ENCODE results near the gene CCDC197. TPM values are rescaled to one million over a fixed set of nuclear protein-coding genes. Genes with fewer than 3 reads are reported as not detected.

The CCDC197 gene
- total and polyA plus RNA-seq, 7 donors = not detected

- H3K4me3 ChIP-seq = no peak overlapping the region
- TF ChIP-seq POLR2AphosphoS5 (IDR thresholded peaks at IDR 0.05) (no peak), CTCF (IDR thresholded peaks at IDR 0.05) (no peak), EP300 (IDR thresholded peaks at IDR 0.05) (no peak), POLR2A (IDR thresholded peaks at IDR 0.05) (no peak)
- no peaks in the 10 kb centered on the region for H3K9me3 ChIP-seq
- H3K36me3 ChIP-seq = peaks cover 15 to 65% (median 32%) of the 10 kb centered on the region in 4 donors
- intact Hi-C loops (cut with DNase I) = no loop called here
- peaks cover 0 to 61% (median 54%) of the 10 kb centered on the region in 4 donors for H3K4me1 ChIP-seq
- no peak for DNase-seq
- H3K27ac ChIP-seq = peak overlapping the region; percentile 77 to 92 (median 80)
- 59 to 82% methylated on average over 3 of the region's 3 CpGs for WGBS, 2 donors
- H3K27me3 ChIP-seq = no peaks in the 10 kb centered on the region
Observed at GRCh38 chr14:93952829-93953228, 44.3 kb upstream of the CCDC197 start.

- Histone ChIP-seq H3K36me3 (peaks cover 15 to 62% (median 32%) of the 10 kb centered on the region in 4 donors), H3K27ac (peak overlapping the region; percentile 77 to 92 (median 80)), H3K9me3 (no peaks in the 10 kb centered on the region), H3K27me3 (no peaks in the 10 kb centered on the region), H3K4me3 (no peak overlapping the region), H3K4me1 (peaks cover 0 to 65% (median 58%) of the 10 kb centered on the region in 4 donors)
- no peak for TF ChIP-seq EP300 (IDR thresholded peaks at IDR 0.05)
- peak in 3 of 4 experiments; percentile 21 to 29 (median 29) for TF ChIP-seq CTCF (IDR thresholded peaks at IDR 0.05)
- TF ChIP-seq POLR2AphosphoS5 (IDR thresholded peaks at IDR 0.05) = peak in 3 of 4 donors; percentile 50 to 76 (median 71)
- intact Hi-C loops (cut with DNase I) = no loop called here
- WGBS, 2 donors = 58 to 68% methylated on average over 14 of the region's 14 CpGs
- no peak for DNase-seq
Observed at GRCh38 chr14:93953263-93953662, 43.8 kb upstream of the CCDC197 start.

GRCh38 chr14:93953739-93954515, 43.2 kb upstream of the CCDC197 start:
- Histone ChIP-seq H3K27ac (peak overlapping the region; percentile 77 to 92 (median 80)), H3K27me3 (no peaks in the 10 kb centered on the region), H3K4me3 (no peak overlapping the region), H3K4me1 (peaks cover 0 to 72% (median 64%) of the 10 kb centered on the region in 4 donors), H3K9me3 (no peaks in the 10 kb centered on the region), H3K36me3 (peaks cover 15 to 62% (median 29%) of the 10 kb centered on the region in 4 donors)
- no peak for TF ChIP-seq POLR2A (IDR thresholded peaks at IDR 0.05)
- TF ChIP-seq CTCF (IDR thresholded peaks at IDR 0.05) = no peak
- TF ChIP-seq EP300 (IDR thresholded peaks at IDR 0.05) = no peak
- no peak for TF ChIP-seq POLR2AphosphoS5 (IDR thresholded peaks at IDR 0.05)
- intact Hi-C loops (cut with DNase I) = no loop called here
- WGBS, 2 donors = 81 to 83% methylated on average over 18 of the region's 18 CpGs
- DNase-seq = no peak

- DNase-seq = no peak
- H3K9me3 ChIP-seq = no peaks in the 10 kb centered on the region
- WGBS, 2 donors = 78 to 83% methylated on average over 4 of the region's 4 CpGs
- peaks cover 12 to 56% (median 24%) of the 10 kb centered on the region in 4 donors for H3K36me3 ChIP-seq
- intact Hi-C loops (cut with DNase I) = no loop called here
- H3K27ac ChIP-seq = peak overlapping the region; percentile 77 to 92 (median 80)
- no peaks in the 10 kb centered on the region for H3K27me3 ChIP-seq
- H3K4me3 ChIP-seq = no peak overlapping the region
- H3K4me1 ChIP-seq = peaks cover 0 to 77% (median 69%) of the 10 kb centered on the region in 4 donors
- TF ChIP-seq CTCF (IDR thresholded peaks at IDR 0.05) (no peak), EP300 (IDR thresholded peaks at IDR 0.05) (no peak), POLR2AphosphoS5 (IDR thresholded peaks at IDR 0.05) (no peak), POLR2A (IDR thresholded peaks at IDR 0.05) (no peak)
Observed at GRCh38 chr14:93954516-93954830, 42.6 kb upstream of the CCDC197 start.

All from sigmoid colon (tissue), 7 donors.